Camera-type eye (tissue), 1 donor: ENCODE measurements around the gene SH2D7. TPM values are rescaled to one million over a fixed set of nuclear protein-coding genes. Genes with fewer than 3 reads are reported as not detected.

ENCODE experiments used
- total RNA-seq: library from RNA; depleted of rRNA; stranded (reverse); fragments of >200 nt; gene quantifications from one replicate; pipeline ENCODE4 v1.2.3, GENCODE V29; 2014

Gene SH2D7
- total RNA-seq = not detected

DNA sequence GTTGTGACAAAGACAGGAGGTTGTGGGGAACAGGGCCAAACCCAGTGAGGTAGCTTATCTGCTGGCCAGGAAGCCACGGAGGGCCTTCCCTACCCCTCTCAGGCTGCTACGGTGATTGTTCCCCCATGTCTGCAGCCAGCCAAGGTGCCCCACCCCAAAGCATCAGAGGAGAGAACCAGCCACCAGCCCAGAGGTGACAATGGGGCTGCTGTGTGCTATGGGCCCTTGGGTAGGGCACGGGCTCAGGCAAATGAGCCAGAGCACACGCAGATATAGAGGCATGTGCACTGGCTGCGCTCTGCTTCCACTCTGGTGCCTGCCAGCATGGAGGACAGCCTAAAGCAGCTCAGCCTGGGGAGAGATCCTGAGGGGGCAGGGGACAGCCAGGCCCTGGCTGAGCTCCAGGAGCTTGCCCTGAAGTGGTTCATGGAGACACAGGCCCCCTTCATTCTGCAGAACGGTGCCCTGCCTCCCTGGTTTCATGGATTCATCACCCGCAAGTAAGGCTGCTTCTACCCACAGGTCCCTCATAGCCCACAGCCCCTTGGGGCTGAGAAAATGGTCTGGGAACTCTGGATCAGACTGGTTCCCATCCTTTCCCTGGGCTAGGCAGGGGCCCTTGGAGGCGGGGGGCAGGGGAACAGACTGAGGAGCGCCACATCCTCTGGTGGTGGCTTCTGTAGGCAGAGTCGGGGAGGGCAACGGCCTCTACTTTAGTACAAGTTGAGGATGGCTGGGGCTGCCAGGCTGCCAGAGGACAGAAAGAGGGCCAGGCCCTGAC, at the start of gene SH2D7:
Gene SH2D7, plus strand, starts transcription at position 301 of the 781 bp plus-strand sequence. Its CDS starts 24 bp downstream, at position 325.

DNA sequence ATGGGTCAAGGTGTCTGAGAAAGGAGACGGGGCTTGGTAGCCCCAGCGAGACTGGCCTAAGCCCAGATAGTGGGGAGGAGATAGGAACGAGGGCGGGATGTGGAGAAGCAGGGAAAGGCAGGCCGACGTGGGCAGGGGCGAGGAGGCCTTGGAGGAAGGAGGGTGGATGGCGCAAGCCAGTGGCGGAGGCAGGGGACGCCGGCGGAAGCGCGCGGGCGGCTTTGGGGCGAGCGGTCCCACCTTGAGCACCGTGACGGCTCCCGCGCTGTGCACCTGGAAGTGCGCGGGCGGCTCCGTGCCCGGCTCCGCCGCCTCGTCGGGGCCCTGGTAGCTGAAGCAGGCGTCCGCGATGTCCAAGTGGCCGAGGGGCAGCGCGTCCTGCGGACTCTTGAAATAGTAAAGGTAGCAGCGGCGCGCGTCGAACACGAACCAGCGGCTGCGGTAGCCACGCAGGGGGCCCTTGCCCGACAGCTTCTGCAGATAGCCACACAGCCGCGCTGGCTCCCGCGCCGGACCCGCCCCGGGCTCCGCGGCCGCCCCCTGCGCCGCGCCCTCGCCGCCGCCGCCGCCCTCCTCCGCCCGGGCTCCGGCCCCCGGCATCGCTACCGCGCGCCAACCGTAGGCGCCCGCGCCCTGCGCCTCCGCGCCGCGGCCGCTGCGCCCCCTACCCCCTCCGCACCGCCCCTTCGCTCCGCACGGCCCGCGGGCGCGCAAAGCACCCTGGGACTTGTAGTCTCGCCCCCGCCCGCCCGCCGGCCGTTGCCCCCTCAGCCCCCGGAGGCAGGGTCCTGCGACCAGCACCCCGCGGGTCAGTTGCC, 15.1 kb upstream of the SH2D7 start, which contains the start of gene TBC1D2B:
Gene TBC1D2B, minus strand, starts transcription at position 659 of the 818 bp plus-strand sequence. Its CDS starts 59 bp downstream, at position 600.

DNA sequence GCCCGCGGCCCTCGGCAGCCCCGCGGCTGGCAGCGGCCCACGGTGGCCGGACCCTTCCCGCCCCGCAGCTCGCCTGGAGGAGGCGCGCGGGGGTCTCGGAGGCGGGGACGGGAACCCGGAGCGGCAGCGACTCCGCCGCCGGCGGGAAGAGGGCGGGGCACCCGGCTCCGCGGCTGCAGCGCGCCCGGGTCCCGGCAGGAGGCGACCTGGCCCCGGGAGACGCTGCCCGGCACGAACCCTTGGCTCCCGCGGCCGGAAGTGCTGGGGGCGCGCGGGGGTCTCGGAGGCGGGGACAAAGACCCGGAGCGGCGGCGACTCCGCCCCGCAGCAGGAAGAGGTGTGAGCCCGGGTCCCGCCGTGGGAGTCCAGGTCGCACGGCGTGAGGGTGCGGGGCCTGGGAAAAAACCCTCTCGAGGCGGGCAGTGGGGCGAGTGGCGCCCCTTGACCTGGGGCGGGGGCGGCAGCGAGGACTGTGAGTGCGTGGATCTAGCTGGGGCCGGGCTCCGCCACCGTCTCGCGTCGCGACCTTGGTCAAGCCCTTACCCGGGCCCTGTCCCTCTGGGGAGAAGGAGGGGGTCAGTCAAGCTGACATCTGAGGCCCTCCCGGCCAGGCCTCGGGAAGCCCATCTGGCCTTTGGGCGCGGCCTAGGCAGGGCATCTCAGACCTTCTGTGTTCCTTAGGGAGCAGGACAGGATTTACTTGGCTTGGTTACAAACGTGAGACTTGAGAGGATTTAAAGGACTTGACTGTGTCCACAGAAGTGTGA, 39.1 kb downstream of the SH2D7 start, which contains the start of gene CIB2:
Gene CIB2, minus strand, starts transcription at position 151 of the 767 bp plus-strand sequence. CDS start 230 bp downstream, outside the sequence.

DNA sequence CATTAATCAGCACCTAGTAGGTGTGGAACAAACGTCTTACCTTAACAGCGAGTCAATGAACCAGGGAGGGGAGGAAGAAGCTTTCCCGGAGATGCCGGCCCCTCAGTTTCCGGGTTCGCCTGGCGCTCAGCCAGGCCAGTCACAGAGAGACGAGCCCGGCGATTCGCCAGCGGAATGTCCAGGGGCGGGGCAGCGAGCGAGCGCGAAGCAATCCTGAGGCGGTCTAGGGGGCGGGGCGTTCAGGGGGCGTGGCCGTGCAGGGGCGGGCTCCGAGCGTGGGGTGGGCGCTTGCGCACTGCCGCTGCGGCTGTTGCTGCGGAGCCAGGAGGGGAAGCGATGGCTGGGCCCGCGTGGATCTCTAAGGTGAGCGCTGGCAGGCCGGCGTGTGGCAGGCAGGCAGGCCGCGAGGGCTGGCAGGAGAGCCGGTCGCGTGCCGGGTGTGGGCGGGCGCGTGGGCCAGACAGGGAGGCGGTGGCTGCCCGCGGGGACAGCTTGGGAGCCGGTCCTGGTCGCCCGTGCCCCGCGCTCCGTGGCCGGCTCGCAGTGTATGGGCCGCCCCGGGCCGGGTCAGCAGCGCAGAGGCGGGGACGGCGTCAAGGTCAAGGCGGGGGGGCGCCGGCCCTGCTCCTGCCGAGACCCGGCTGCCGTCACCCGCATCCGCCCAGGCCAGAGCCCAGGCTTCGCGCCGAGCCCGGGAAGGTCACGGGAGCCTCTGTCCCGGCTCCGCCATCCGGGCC, 56.9 kb downstream of the SH2D7 start, which contains the start of gene IDH3A:
Gene IDH3A, plus strand, starts transcription at position 295 of the 737 bp plus-strand sequence. Its CDS starts 42 bp downstream, at position 337.

Other genes with a start within 250 kb of the SH2D7 start
- gene TBC1D2B, start 14.8 kb upstream of the SH2D7 start, total RNA-seq = 46.0 TPM
- gene CIB2, start 38.9 kb downstream of the SH2D7 start, total RNA-seq = 14.4 TPM
- 84.8 TPM for gene IDH3A, start 56.8 kb downstream of the SH2D7 start, total RNA-seq
- gene ACSBG1, start 142.0 kb downstream of the SH2D7 start, total RNA-seq = 1.0 TPM
- gene DNAJA4, start 172.0 kb downstream of the SH2D7 start, total RNA-seq = 30.6 TPM
- gene SKIC8, start 207.0 kb downstream of the SH2D7 start, total RNA-seq = 60.8 TPM
- gene CRABP1, start 247.8 kb downstream of the SH2D7 start, total RNA-seq = 401 TPM